VCaP (cell line): Measurements from ENCODE around the gene ZNF701.
"Not testable (repeated sequence)": the region's sequence is repeated elsewhere in the genome, so short reads cannot be mapped to it uniquely, and the experiment has no call there.

ENCODE experiments used
- H3K27ac ChIP-seq: fragments of 450-650 bp; 2 replicates; pipeline ENCODE4 v1.5.1; 2017
- TF ChIP-seq, protein P1 (sequence below): fragments of 450-650 bp; conservative IDR thresholded peaks from 2 replicates; pipeline ENCODE4 v1.5.1; 2017; ENCODE audit warnings: mild to moderate bottlenecking, moderate library complexity

Gene ZNF701

DNA sequence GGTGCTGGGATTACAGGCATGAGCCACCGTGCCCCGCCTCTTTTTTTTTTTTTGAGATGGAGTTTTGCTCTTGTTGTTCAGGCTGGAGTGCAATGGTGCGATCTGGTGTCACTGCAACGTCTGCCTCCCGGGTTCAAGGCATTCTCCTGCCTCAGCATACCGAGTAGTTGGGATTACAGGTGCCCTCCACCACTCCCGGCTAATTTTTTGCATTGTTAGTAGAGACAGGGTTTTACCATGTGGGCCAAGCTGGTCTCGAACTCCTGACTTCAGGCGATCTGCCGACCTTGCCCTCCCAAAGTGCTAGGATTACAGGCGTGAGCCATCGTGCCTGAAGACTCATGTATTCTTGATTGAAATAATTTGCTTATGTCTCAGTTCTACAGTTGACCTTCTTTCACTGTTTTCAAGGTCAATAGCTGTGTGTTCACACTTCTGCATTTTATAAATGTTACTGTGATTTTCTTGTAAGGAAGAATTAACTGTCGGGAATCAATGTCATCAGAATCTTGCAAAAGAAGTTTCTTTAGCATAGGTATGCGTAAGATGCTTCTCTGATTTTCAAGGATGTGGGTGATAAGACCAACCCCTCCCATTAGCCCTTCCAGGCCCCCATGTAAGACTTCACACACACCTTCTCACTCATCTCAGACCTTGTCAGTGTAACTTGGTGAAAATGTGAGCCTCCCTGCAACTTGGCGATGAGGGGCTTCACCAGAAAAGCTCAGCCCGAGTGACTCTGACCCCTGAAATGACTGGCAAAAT, 12.7 kb upstream of the ZNF701 start:
- H3K27ac ChIP-seq = peak overlapping the region; percentile 90
- TF ChIP-seq, protein P1, sequence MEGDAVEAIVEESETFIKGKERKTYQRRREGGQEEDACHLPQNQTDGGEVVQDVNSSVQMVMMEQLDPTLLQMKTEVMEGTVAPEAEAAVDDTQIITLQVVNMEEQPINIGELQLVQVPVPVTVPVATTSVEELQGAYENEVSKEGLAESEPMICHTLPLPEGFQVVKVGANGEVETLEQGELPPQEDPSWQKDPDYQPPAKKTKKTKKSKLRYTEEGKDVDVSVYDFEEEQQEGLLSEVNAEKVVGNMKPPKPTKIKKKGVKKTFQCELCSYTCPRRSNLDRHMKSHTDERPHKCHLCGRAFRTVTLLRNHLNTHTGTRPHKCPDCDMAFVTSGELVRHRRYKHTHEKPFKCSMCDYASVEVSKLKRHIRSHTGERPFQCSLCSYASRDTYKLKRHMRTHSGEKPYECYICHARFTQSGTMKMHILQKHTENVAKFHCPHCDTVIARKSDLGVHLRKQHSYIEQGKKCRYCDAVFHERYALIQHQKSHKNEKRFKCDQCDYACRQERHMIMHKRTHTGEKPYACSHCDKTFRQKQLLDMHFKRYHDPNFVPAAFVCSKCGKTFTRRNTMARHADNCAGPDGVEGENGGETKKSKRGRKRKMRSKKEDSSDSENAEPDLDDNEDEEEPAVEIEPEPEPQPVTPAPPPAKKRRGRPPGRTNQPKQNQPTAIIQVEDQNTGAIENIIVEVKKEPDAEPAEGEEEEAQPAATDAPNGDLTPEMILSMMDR = no peak

DNA sequence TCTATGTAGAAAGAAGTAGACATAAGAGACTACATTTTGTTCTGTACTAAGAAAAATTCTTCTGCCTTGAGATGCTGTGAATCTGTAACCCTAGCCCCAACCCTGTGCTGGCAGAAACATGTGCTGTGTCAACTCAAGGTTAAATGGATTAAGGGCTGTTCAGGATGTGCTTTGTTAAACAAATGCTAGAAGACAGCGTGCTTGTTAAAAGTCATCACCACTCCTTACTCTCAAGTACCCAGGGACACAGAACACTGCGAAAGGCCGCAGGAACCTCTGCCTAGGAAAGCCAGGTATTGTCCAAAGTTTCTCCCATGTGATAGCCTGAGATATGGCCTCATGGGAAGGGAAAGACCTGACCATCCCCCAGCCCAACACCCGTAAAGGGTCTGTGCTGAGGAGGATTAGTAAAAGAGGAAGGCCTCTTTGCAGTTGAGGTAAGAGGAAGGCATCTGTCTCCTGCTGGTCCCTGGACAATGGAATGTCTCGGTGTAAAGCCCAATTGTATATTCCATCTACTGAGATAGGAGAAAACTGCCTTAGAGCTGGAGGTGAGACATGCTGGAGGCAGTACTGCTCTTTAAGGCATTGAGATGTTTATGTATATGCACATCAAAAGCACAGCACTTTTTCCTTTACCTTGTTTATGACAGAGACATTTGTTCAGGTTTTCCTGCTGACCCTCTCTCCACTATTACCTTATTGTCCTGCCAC, 11.2 kb upstream of the ZNF701 start:
- peak overlapping the region; percentile 90 for H3K27ac ChIP-seq

DNA sequence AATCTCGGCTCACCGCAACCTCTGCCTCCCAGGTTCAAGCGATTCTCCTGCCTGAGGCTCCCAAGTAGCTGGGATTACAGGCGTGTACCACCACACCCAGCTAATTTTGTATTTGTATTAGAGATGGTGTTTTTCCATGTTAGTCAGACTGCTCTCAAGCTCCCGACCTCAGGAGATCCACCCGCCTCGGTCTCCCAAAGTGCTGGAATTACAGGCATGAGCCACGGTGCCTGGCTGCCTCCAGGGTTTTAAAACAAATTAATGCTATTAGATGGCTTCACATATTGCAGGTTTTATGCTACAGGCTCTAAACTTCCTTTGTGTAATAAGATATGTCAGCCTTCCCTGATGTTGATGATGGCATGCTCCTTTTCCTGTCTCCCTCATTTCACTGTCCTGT, 8.5 kb upstream of the ZNF701 start:
- H3K27ac ChIP-seq = not testable (repeated sequence)

DNA sequence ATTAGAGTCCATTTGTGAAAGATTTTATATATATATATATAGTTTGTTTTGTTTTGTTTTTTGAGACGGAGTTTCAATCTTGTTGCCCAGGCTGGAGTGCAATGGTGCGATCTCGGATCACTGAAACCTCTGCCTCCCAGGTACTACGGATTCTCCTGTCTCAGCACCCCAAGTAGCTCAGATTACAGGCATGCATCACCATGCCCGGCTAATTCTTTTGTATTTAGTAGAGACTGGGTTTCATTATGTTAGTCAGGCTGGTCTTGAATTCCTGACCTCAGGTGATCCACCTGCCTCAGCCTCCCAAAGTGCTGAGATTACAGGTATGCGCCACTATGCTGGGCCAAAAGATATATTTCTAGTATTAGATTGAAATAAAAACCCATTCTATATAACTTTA, 4.0 kb upstream of the ZNF701 start:
- TF ChIP-seq, protein P1 = no peak
- no peak overlapping the region for H3K27ac ChIP-seq

DNA sequence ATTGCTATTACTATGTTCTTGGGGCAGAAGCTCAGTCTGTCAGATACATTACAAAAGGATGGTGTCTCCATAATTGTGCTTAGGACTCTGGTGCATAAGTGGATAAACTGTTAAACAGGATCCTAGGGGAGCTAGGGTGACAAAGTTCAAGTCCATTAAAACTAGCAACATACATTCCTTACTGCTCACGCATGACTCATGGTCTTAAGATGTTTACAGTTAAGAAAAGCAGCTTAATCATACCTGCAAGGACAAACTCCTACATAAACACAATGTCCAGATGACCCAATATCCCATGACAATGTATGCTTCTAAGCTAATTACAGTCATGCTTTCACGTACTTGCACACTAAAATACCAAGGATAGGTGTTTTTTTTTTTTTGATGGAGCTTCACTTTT, 3.5 kb upstream of the ZNF701 start:
- no peak overlapping the region for H3K27ac ChIP-seq
- TF ChIP-seq, protein P1 = no peak

DNA sequence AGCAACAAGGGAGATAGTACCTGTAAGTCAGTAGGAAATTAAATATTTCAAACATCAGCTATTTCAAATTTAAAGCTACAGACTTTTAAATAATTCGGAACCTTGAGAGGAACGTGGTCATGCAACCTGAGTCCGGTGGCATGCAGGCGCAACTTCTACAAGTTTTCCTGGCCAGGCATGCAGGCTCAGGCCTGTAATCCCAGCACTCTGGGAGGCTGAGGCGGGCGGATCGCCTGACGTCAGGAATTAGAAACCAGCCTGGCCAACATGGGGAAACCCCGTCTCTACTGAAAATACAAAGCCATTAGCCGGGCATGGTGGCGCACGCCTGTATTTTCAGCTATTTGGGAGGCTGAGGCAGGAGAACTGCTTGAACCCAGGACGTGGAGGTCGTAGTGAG, 2.2 kb upstream of the ZNF701 start:
- H3K27ac ChIP-seq = no peak overlapping the region; the same call in 1 of the 2 replicates
- TF ChIP-seq, protein P1 = no peak

DNA sequence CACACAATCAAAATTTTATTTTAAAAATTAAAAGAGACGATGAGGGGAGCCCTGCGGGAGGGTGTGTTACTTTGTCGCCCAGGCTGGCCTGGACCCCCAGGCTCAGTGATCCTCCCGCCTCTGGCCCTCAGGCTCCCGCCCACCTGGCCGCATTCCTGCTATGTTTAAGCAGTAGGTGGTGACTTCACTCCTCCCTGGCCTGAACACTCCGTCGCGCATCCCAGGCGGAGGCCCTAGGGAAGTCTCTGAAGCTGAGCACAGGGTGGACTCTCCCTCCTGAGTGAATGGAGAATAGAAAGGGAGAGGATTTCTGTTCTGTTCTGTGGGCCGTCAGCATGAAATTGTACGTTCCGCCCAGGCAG, 468 bp upstream of the ZNF701 start:
- peak overlapping the region; percentile 85 for H3K27ac ChIP-seq

DNA sequence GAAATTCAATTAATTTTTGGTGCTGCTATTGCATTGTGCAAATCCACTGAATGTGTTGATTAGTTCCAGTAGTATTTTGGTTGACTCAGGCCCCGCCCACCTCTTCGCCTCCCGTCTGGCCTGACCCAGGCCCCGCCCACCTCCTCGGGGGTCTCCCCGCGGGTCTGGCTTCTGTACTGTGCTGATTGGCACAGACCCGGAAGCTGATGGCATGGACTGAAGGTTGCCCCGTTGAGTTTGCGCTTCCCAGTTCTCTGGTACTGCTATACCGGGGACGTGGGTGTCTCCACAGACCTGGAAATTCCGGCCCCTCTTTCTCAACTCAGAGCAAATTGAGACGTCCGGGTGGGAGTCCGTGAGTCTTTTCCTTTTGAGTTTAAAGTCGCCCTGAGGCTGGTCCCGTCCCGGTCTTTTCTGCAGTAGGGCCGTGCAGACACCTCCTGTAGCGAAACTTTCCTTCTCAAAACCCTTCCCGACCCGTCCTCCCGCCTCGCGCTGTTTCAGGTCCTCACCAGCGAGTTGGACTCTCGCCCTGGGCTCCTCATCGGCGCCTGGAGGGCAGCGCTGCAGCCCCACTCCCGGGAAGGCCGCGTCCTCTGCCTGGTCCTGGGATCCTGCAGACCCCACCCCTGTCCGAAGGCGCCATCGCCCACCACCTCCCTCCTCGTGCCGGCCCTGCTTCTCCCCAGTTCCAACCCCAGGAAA, 14.8 kb downstream of the ZNF701 start:
- TF ChIP-seq, protein P1 = no peak
- H3K27ac ChIP-seq = no peak overlapping the region

DNA sequence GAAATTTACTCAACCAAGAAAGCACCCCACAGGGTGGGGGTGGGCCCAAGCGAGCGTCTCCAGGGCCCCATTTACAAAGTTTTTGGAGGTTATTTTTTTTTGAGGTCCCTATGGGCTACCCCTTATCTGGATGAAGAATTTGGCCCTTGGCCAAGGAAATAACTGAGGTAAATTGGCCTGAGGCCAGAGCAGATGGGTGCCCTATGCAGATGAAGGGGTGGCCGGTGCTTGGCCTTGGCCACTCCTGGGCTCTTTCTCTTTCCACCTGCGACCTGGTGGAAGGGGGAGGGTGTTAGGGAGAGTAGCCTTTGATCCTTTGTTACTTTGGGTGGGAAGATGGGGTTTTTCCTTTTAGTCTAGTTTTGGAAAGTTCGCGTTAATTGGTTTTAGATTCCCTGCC, 15.5 kb downstream of the ZNF701 start:
- H3K27ac ChIP-seq = no peak overlapping the region
- TF ChIP-seq, protein P1 = no peak
